Trophoblast cell (in vitro differentiated cells and primary cell): Measurements from ENCODE around the gene GPBAR1.

Experiments
- DNase-seq, 2 donors: peaks; one replicate each; pipeline ENCODE4 v3.0.0-alpha.2; 2016
- H2AFZ ChIP-seq: 2 replicates; pipeline ENCODE4 v1.6.1; 2013; ENCODE audit warnings: low read length, moderate library complexity, mild to moderate bottlenecking; ENCODE audit not compliant: insufficient read depth, poor library complexity
- H2AK5ac ChIP-seq: 2 replicates; pipeline ENCODE4 v1.6.1; 2013; ENCODE audit warnings: mild to moderate bottlenecking, low read length
- H2BK120ac ChIP-seq: 2 replicates; pipeline ENCODE4 v1.6.1; 2013; ENCODE audit warnings: low read length, mild to moderate bottlenecking, moderate library complexity; ENCODE audit not compliant: insufficient read depth, poor library complexity
- H2BK12ac ChIP-seq: 2 replicates; pipeline ENCODE4 v1.6.1; 2013; ENCODE audit warnings: mild to moderate bottlenecking, low read length, moderate library complexity
- H2BK5ac ChIP-seq: 2 replicates; pipeline ENCODE4 v1.6.1; 2013; ENCODE audit warnings: low read length, low read depth, moderate library complexity, mild to moderate bottlenecking; ENCODE audit not compliant: poor library complexity
- H3K14ac ChIP-seq: 2 replicates; pipeline ENCODE4 v1.6.1; 2013; ENCODE audit warnings: mild to moderate bottlenecking, low read length
- H3K18ac ChIP-seq: 2 replicates; pipeline ENCODE4 v1.6.1; 2013; ENCODE audit warnings: mild to moderate bottlenecking, low read length
- H3K23ac ChIP-seq: 2 replicates; pipeline ENCODE4 v1.6.1; 2013; ENCODE audit warnings: low read length
- H3K27ac ChIP-seq: 2 replicates; pipeline ENCODE4 v1.5.1; 2013; ENCODE audit warnings: low read depth, mild to moderate bottlenecking, inconsistent platforms, low read length, moderate library complexity
- H3K27me3 ChIP-seq: 2 replicates; pipeline ENCODE4 v1.6.1; 2013; ENCODE audit warnings: inconsistent platforms, mild to moderate bottlenecking, low read length, moderate library complexity; ENCODE audit not compliant: insufficient read depth
- H3K36me3 ChIP-seq, 2 experiments: 1 replicate in 1 of 2; 2 replicates in 1 of 2; pipeline ENCODE4 v1.6.1; 2013; ENCODE audit warnings: low read length in 2 of 2, mild to moderate bottlenecking in 2 of 2, moderate library complexity in 1 of 2; ENCODE audit not compliant: insufficient read depth in 2 of 2, control insufficient read depth in 1 of 2
- H3K4ac ChIP-seq: 2 replicates; pipeline ENCODE4 v1.6.1; 2013; ENCODE audit warnings: low read depth, mild to moderate bottlenecking, low read length, moderate library complexity
- H3K4me1 ChIP-seq, 2 experiments: 1 replicate in 1 of 2; 2 replicates in 1 of 2; pipeline ENCODE4 v1.6.1; 2013; ENCODE audit warnings: low read length in 2 of 2, mild to moderate bottlenecking in 2 of 2, moderate library complexity in 1 of 2; ENCODE audit not compliant: insufficient read depth in 2 of 2, control insufficient read depth in 1 of 2
- H3K4me2 ChIP-seq: 2 replicates; pipeline ENCODE4 v1.6.1; 2013; ENCODE audit warnings: inconsistent platforms, mild to moderate bottlenecking, low read length, moderate library complexity
- H3K4me3 ChIP-seq: 2 replicates; pipeline ENCODE4 v1.5.1; 2013; ENCODE audit warnings: mild to moderate bottlenecking, low read depth, low read length, inconsistent platforms
- H3K79me1 ChIP-seq: one replicate; pipeline ENCODE4 v1.6.1; 2013; ENCODE audit warnings: low read length
- H3K79me2 ChIP-seq: 2 replicates; pipeline ENCODE4 v1.6.1; 2013; ENCODE audit warnings: low read length, mild to moderate bottlenecking; ENCODE audit not compliant: control insufficient read depth, insufficient read depth, poor library complexity
- H3K9ac ChIP-seq: 2 replicates; pipeline ENCODE4 v1.6.1; 2013; ENCODE audit warnings: mild to moderate bottlenecking, low read length
- H3K9me3 ChIP-seq: 2 replicates; pipeline ENCODE4 v1.6.1; 2013; ENCODE audit warnings: low read depth, mild to moderate bottlenecking, control low read depth, inconsistent platforms, low read length; ENCODE audit not compliant: insufficient read depth
- H4K12ac ChIP-seq: 2 replicates; pipeline ENCODE4 v1.6.1; 2013; ENCODE audit warnings: low read depth, mild to moderate bottlenecking, low read length, moderate library complexity
- H4K8ac ChIP-seq: 2 replicates; pipeline ENCODE4 v1.6.1; 2013; ENCODE audit warnings: low read depth, mild to moderate bottlenecking, low read length, moderate library complexity
- H4K91ac ChIP-seq: one replicate; pipeline ENCODE4 v1.6.1; 2013; ENCODE audit warnings: low read depth, mild to moderate bottlenecking, low read length, moderate library complexity
- WGBS: extraction: QIAGEN DNeasy Blood & Tissue Kit; methylation state at CpG from one replicate; pipeline ENCODE4 v1.1.7; 2013; ENCODE audit warnings: missing lambda C conversion rate; ENCODE audit not compliant: insufficient read length, insufficient coverage; ENCODE audit errors: extremely low coverage; 5-methylcytosine and 5-hydroxymethylcytosine counted together

The GPBAR1 gene

GRCh38 chr2:218244204-218244603, 16.6 kb upstream of the GPBAR1 start:
- H3K4me2 ChIP-seq, result no peak overlapping the region
- H3K36me3 ChIP-seq, result peaks cover 52 to 74% of the 10 kb centered on the region in 2 experiments
- H3K27ac ChIP-seq, result no peak overlapping the region
- no peak overlapping the region for H3K18ac ChIP-seq
- no peak overlapping the region for H2AFZ ChIP-seq
- H2BK5ac ChIP-seq, result no peak overlapping the region
- H2BK12ac ChIP-seq, result no peak overlapping the region
- no peak overlapping the region for H3K4ac ChIP-seq
- H3K4me3 ChIP-seq, result no peak overlapping the region
- H3K14ac ChIP-seq, result no peak overlapping the region
- no peaks in the 10 kb centered on the region for H3K79me1 ChIP-seq
- H4K12ac ChIP-seq, result no peak overlapping the region
- DNase-seq, result no peak
- H4K91ac ChIP-seq, result no peak overlapping the region
- no peak overlapping the region for H2AK5ac ChIP-seq
- H3K4me1 ChIP-seq, result no peaks in the 10 kb centered on the region
- no CpG with 5 or more reads among the region's 1 CpG for WGBS
- H3K23ac ChIP-seq, result no peak overlapping the region
- no peak overlapping the region for H3K9ac ChIP-seq
- H4K8ac ChIP-seq, result no peak overlapping the region
- no peaks in the 10 kb centered on the region for H3K27me3 ChIP-seq
- no peaks in the 10 kb centered on the region for H3K79me2 ChIP-seq
- H2BK120ac ChIP-seq, result no peak overlapping the region
- no peaks in the 10 kb centered on the region for H3K9me3 ChIP-seq

GRCh38 chr2:218244665-218245064, 16.1 kb upstream of the GPBAR1 start:
- Histone ChIP-seq H3K9ac (no peak overlapping the region), H2BK120ac (no peak overlapping the region), H3K4ac (no peak overlapping the region), H2BK12ac (no peak overlapping the region), H3K79me1 (no peaks in the 10 kb centered on the region), H2BK5ac (no peak overlapping the region), H4K8ac (no peak overlapping the region), H3K18ac (no peak overlapping the region), H3K4me2 (no peak overlapping the region), H3K79me2 (no peaks in the 10 kb centered on the region), H4K12ac (no peak overlapping the region), H3K4me3 (no peak overlapping the region), H4K91ac (no peak overlapping the region), H3K36me3 (peaks cover 52 to 75% of the 10 kb centered on the region in 2 experiments), H3K27me3 (no peaks in the 10 kb centered on the region), H2AK5ac (no peak overlapping the region), H3K14ac (no peak overlapping the region), H3K27ac (no peak overlapping the region), H3K9me3 (no peaks in the 10 kb centered on the region), H3K23ac (no peak overlapping the region), H3K4me1 (no peaks in the 10 kb centered on the region), H2AFZ (no peak overlapping the region)
- DNase-seq, result peak in 1 of 2 donors; percentile 66
- no CpG with 5 or more reads among the region's 2 CpGs for WGBS

- Histone ChIP-seq H2AFZ (no peak overlapping the region), H2AK5ac (no peak overlapping the region), H3K79me1 (no peaks in the 10 kb centered on the region), H3K18ac (no peak overlapping the region), H3K4me3 (no peak overlapping the region), H4K91ac (no peak overlapping the region), H2BK12ac (no peak overlapping the region), H3K4me2 (no peak overlapping the region), H3K14ac (no peak overlapping the region), H3K4me1 (no peaks in the 10 kb centered on the region), H3K23ac (no peak overlapping the region), H3K9me3 (no peaks in the 10 kb centered on the region), H2BK120ac (no peak overlapping the region), H3K36me3 (peaks cover 51 to 75% of the 10 kb centered on the region in 2 experiments), H4K12ac (no peak overlapping the region), H3K4ac (no peak overlapping the region), H3K27me3 (no peaks in the 10 kb centered on the region), H2BK5ac (no peak overlapping the region), H3K9ac (no peak overlapping the region), H3K27ac (no peak overlapping the region), H3K79me2 (no peaks in the 10 kb centered on the region), H4K8ac (no peak overlapping the region)
- no peak for DNase-seq
- WGBS, result no CpG with 5 or more reads among the region's 5 CpGs
These were observed 15.6 kb upstream of the GPBAR1 start for GRCh38 chr2:218245214-218245613.

GRCh38 chr2:218249691-218250090, 11.1 kb upstream of the GPBAR1 start:
- Histone ChIP-seq H4K12ac (no peak overlapping the region), H3K18ac (no peak overlapping the region), H3K79me1 (no peaks in the 10 kb centered on the region), H2BK120ac (no peak overlapping the region), H3K4ac (no peak overlapping the region), H2AFZ (no peak overlapping the region), H3K4me3 (no peak overlapping the region), H3K9ac (no peak overlapping the region), H3K79me2 (no peaks in the 10 kb centered on the region), H3K4me2 (no peak overlapping the region), H4K8ac (no peak overlapping the region), H2BK5ac (no peak overlapping the region), H3K14ac (no peak overlapping the region), H4K91ac (no peak overlapping the region), H3K9me3 (no peaks in the 10 kb centered on the region), H3K4me1 (no peaks in the 10 kb centered on the region), H2AK5ac (no peak overlapping the region), H3K27ac (no peak overlapping the region), H3K36me3 (peaks cover 80 to 94% of the 10 kb centered on the region in 2 experiments), H3K23ac (no peak overlapping the region), H2BK12ac (no peak overlapping the region), H3K27me3 (no peaks in the 10 kb centered on the region)
- WGBS, result no CpG with 5 or more reads among the region's 13 CpGs
- no peak for DNase-seq
